GM20000 (cell line): ENCODE measurements around the gene HMSD.
"Not testable (repeated sequence)": the region's sequence is repeated elsewhere in the genome, so short reads cannot be mapped to it uniquely, and the experiment has no call there.

Experiments
- DNase-seq: peaks from one replicate; pipeline ENCODE4 v3.0.0; 2012; ENCODE audit warnings: low spot score
- TF ChIP-seq, protein P1 (sequence below): IDR thresholded peaks from 2 replicates; pipeline ENCODE4 v1.5.1; 2012; ENCODE audit warnings: mild to moderate bottlenecking, control low read depth; ENCODE audit errors: extremely low read depth, missing control alignments

HMSD gene

DNA sequence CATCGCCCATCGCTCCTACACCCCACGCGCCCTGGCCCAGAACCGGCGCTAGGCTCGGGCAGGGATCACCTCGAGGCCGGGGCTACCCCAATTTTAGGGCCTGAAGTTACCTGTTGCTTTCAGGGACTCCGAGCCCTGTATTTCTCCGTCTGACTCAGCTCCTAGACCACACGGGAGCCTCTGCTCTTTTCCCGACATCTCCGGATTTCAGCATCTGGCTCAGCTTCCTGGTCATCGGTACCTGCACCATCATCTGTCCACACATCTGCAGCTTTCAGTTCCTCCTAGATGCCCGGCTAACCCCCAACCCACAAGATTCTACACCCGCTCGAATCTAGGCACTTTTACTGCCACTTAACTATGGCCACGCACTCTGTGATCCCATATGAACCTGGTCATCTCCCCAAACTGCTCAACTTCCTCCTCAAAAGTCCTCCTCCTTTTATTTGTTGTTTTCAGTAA is 12.1 kb upstream of the HMSD start:
- TF ChIP-seq, protein P1, sequence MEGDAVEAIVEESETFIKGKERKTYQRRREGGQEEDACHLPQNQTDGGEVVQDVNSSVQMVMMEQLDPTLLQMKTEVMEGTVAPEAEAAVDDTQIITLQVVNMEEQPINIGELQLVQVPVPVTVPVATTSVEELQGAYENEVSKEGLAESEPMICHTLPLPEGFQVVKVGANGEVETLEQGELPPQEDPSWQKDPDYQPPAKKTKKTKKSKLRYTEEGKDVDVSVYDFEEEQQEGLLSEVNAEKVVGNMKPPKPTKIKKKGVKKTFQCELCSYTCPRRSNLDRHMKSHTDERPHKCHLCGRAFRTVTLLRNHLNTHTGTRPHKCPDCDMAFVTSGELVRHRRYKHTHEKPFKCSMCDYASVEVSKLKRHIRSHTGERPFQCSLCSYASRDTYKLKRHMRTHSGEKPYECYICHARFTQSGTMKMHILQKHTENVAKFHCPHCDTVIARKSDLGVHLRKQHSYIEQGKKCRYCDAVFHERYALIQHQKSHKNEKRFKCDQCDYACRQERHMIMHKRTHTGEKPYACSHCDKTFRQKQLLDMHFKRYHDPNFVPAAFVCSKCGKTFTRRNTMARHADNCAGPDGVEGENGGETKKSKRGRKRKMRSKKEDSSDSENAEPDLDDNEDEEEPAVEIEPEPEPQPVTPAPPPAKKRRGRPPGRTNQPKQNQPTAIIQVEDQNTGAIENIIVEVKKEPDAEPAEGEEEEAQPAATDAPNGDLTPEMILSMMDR, result no peak
- no peak for DNase-seq

DNA sequence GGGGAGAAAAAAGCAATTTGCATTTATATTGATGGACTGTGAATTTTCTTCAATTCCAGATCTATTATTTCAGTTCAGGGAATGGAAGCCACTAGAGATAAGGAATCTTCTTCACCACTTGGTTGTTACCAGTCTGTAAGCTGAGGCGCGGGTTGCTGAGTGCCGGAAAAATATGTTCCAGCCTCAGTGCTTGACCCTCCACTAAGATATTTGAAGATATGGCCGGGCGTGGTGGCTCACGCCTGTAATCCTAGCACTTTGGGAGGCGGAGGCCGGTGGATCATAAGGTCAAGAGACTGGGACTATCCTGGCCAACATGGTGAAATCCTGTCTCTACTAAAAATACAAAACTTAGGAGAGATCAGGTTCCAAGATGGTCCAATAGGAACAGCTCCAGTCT is 9.1 kb upstream of the HMSD start:
- no peak for DNase-seq
- TF ChIP-seq, protein P1, result no peak

DNA sequence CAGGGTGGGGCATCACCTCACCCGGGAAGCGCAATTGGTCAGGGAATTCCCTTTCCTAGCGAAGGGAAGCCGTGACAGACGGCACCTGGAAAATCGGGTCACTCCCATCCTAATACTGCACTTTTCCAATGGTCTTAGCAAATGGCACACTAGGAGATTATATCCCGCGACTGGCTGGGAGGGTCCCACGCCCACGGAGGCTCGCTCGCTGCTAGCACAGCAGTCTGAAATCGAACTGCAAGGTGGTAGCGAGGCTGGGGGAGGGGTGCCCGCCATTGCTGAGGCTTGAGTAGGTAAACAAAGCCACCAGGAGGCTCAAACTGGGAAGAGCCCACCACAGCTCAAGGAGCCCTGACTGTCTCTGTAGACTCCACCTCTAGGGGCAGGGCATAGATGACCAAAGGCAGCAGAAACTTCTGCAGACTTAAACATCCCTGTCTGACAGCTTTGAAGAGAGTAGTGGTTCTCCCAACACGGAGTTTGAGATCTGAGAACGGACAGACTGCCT is 8.5 kb upstream of the HMSD start:
- DNase-seq, result not testable (repeated sequence)

DNA sequence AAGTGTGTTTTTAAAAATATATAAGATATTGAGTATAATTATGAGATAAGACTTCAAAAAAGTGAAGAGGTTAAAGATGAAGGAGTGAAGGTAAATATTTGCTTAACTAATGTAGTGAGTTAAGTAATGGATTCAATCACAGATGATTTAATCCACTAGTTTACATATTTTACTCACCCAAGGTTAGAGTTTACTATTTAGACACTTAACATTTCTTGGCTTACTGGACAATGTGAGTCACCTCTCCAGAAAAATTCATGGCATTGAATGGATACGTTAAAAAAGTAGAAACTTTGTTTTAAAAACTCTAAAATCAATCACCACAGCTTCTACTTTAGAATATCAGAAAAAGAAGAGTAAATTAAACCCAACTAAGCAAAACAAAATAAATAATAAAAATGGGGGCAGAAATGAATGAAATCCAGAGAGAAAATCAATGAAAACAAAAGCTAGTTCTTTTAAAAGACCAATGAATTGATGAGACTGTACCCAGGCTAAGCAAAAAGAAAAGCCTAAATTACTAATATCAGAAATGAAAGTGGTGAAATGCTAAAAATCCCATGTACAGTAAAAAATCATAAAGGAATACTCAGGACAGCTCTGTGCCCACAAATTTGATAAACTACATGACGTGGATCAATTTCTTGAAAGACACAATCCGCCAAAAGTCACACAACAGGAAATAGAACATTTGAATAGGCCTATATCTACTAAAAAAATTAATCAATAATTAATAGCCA is 1.9 kb upstream of the HMSD start:
- DNase-seq, result no peak
- TF ChIP-seq, protein P1, result no peak

DNA sequence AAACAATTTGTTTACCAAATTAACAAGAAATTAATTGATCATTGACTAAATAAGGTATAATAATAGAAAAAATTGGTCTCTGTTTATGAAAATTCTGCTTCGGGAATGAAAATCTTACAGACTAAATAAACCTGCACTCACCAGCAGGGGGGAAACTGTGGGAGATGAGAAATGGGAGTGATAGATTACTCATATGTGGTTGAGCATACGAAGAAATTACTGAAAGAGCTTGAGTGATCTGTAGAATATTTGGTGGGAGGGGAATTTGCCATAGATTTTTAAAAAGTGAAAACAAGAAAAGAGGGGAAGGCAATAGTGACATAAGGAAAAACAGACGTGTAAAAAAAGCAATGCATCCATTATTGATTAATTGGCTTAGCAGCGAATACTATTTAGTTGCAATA is 2.2 kb downstream of the HMSD start:
- peak; percentile 49 for DNase-seq
- TF ChIP-seq, protein P1, result no peak

DNA sequence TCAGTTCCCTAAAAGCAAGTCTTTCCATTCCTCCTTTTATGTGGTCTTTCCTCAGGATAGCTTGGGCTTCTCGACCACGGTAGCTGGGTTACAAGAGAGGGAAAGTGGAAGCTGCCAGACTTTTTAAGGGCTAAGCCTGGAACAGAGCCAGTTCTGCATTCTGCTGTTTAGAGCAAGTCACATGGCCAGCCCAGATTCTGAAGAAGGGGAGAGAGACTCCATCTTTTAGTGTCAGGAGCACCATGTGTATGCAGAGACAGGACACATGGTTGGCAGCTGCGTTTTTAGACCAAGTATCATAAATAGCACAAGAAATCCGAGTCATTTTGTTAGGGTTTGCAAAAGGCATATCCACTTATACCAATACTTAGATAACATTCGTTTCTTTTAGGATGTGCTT is 4.7 kb downstream of the HMSD start:
- DNase-seq, result no peak
- TF ChIP-seq, protein P1, result no peak

DNA sequence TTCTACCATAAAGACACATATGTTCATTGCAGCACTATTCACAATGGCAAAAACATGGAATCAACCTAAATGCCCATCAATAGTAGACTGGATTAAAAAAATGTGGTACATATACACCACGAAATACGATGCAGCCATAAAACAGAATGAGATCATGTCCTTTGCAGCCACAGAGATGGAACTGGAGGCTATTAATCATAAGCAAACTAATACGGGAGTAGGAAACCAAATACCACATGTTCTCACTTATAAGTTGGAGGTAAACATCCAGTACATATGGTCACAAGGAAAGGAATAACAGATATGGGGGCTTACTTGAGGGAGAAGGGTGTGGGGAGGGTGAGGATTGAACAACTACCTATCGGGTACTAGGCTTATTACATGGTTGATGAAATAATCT is 7.7 kb downstream of the HMSD start:
- no peak for DNase-seq
- TF ChIP-seq, protein P1, result no peak

DNA sequence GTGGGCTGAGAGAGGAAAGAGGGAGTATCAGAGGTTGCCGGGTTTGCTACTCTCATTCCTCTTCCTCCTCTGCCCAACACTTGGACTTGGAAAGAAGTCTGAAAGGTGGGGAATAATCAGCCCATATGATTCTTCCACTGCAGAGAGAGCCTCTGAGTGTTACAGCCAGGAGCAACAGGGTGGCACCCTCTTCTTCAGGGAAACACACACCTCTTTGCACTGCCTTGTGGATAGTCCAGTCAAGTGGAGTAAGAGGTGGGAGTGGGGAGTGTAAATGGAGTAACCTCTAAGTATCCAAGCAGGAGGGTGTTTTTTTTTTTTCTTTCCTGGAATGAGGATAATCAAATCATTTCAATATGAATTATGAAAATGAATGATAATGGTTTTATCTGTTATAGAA is 11.8 kb downstream of the HMSD start:
- DNase-seq, result no peak
- TF ChIP-seq, protein P1, result no peak
